ENCODE results near the gene STX12.
A peak's percentile ranks its signal among the peaks of the same experiment; 100 is the strongest.
"Not testable (repeated sequence)": the region's sequence is repeated elsewhere in the genome, so short reads cannot be mapped to it uniquely, and the experiment has no call there.

The STX12 gene

GRCh38 chr1:27831568-27832410 lies 58.8 kb downstream of the STX12 start:
- no peak for DNase-seq

GRCh38 chr1:27832762-27833161 lies 59.7 kb downstream of the STX12 start:
- DNase-seq: no peak

DNA sequence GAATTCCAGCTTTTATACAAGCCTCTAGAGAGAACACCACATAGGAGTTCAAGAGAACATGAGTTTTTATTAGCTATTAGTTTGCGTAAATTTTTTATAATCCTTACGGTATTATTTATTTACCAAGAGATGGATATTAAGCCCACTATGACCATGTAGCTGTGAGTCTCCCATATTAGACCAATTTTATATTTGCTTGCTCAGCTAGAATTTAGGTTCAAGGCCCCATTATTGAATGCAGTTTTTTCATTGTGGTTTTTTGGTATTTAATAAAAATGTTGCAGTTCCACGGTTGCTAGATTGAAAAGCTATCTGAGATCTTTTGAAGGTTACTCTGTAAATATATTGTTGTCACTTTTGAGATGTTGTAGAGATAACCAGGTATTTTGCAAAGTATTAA lies 60.5 kb downstream of the STX12 start:
- no peak for DNase-seq

GRCh38 chr1:27835046-27835445 lies 62.0 kb downstream of the STX12 start:
- no peak for DNase-seq

DNA sequence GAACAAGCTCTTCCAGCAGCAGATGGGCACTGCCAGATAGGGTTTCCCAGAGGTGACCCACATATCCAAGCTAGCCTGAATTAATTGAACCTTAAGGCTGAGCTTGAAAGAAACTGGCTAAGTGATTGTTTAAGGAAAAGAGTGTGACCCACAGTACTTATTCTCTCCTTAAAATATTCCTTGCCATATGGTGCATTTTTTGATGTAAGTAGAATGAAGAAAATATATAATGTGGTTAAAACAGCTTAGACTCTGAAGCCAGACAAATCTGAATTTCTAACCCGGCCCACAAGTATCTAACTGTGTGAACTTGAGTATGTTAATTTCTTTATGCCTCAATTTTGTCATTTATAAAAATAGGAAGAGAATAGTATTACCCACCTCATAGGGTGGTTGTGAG lies 62.5 kb downstream of the STX12 start:
- no peak for DNase-seq

DNA sequence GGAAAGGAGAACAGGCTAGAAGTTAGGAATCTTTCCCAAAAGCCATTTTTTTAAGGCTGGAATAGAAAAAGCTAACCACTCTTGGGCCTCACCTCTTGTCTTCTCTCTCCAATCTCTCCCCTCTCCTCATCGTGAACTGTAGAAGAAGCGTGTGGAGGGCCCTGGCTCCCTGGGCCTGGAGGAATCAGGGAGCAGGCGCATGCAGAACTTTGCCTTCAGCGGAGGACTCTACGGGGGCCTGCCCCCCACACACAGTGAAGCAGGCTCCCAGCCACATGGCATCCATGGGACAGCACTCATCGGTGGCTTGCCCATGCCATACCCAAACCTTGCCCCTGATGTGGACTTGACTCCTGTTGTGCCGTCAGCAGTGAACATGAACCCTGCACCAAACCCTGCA lies 76.9 kb downstream of the STX12 start:
- no peak for DNase-seq

GRCh38 chr1:27855085-27855484 lies 82.1 kb downstream of the STX12 start:
- DNase-seq: no peak

DNA sequence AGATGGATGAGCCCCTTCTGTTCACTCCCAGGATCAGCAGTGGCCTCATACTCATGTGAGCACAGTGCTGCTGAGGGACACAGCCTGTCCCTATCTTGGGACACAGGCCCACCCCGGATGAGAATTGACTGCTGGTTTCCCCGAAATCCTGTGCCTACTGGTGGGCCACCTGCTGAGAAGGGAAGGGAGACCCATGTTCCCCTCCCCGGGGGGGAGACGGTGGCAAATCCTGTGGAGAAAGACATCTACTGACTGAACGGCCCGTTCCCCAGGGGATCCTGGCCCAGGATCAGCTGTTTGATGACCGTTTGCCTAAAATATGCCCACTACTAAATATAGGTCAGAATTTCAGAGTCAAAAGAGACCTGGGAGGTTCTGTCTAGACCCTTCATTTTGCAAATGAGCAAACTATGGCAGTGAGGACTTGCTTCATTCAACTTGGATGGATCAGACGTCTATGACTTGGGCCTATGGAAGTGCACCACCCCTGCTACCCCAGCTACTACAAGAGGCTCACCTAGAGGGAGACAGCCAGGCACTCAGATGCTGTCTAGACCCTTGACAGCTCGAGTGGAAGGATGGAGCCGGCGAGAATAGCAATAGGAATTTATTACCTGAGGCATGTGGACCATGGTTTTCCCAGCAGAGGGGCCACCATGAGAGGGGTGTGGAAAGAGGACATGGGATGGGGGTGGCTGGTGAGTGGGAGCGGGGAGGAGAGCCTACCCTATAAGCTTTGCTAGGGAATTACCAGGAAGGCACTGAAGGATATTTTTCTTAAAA lies 83.7 kb downstream of the STX12 start:
- DNase-seq: no peak

- DNase-seq: not testable (repeated sequence)
Observed at GRCh38 chr1:27857552-27857951, 84.5 kb downstream of the STX12 start.

- peak; percentile 72 for DNase-seq
Observed at GRCh38 chr1:27858072-27858948, 85.3 kb downstream of the STX12 start.

- DNase-seq: no peak
Observed at GRCh38 chr1:27858949-27859576, 86.0 kb downstream of the STX12 start.

GRCh38 chr1:27861436-27861835 lies 88.4 kb downstream of the STX12 start:
- no peak for DNase-seq

- DNase-seq: no peak
Observed at GRCh38 chr1:27862004-27862403, 89.0 kb downstream of the STX12 start.

- DNase-seq: peak; percentile 91
Observed at GRCh38 chr1:27862671-27863537, 89.9 kb downstream of the STX12 start.

DNA sequence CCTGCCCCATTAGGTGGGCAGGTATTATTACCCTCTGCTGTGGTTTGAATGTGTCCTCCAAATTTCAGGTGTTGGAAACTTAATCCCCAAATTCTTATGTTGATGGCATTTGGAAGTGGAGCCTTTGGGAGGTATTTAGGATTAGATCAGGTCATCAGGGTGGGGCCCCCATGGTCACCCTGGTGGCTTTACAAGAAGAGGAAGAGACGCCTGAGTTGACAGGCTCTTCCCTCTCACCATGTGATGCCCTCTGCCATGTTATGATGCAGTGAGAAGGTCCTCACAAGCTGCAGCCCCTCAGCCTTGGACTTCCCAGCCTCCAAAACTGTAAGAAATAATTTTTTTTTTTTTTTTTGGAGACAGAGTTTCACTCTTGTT lies 90.5 kb downstream of the STX12 start:
- DNase-seq: no peak

GRCh38 chr1:27864264-27864895 lies 91.4 kb downstream of the STX12 start:
- peak; percentile 47 for DNase-seq

GRCh38 chr1:27865821-27866220 lies 92.8 kb downstream of the STX12 start:
- no peak for DNase-seq

GRCh38 chr1:27868556-27868931 lies 95.5 kb downstream of the STX12 start:
- no peak for DNase-seq

GRCh38 chr1:27868932-27869718 lies 96.1 kb downstream of the STX12 start:
- DNase-seq: peak; percentile 71

GRCh38 chr1:27869719-27870085 lies 96.7 kb downstream of the STX12 start:
- DNase-seq: no peak
